Pulmonary artery endothelial cell (primary cell): ENCODE results near the gene PROCR. TPM values are rescaled to one million over a fixed set of nuclear protein-coding genes. Genes with fewer than 3 reads are reported as not detected.
"Not testable (repeated sequence)": the region's sequence is repeated elsewhere in the genome, so short reads cannot be mapped to it uniquely, and the experiment has no call there.

Experiments
- DNase-seq: peaks from one replicate; pipeline ENCODE4 v3.0.0-alpha.2; 2011; ENCODE audit warnings: low read depth, low spot score
- total RNA-seq: library from RNA; depleted of rRNA; stranded (reverse); fragments of >200 nt; gene quantifications from 2 replicates; pipeline ENCODE4 v1.2.3, GENCODE V29; 2014

PROCR gene
- total RNA-seq, result 545 and 561 TPM in 2 replicates

- peak; percentile 88 for DNase-seq
Measured at GRCh38 chr20:35171753-35172433, at the start of gene PROCR. PROCR (plus strand) TSS chr20:35172072; CDS start chr20:35172155, 83 bp downstream.

GRCh38 chr20:35122756-35123405 is 49.0 kb upstream of the PROCR start:
- peak; percentile 27 for DNase-seq

GRCh38 chr20:35125753-35126152 is 46.1 kb upstream of the PROCR start:
- DNase-seq, result no peak

- DNase-seq, result peak; percentile 29
Measured at GRCh38 chr20:35129647-35130069, 42.2 kb upstream of the PROCR start.

GRCh38 chr20:35131934-35132333 is 39.9 kb upstream of the PROCR start:
- DNase-seq, result no peak

- no peak for DNase-seq
Measured at GRCh38 chr20:35133031-35133430, 38.8 kb upstream of the PROCR start.

GRCh38 chr20:35133735-35134134 is 38.1 kb upstream of the PROCR start:
- no peak for DNase-seq

- no peak for DNase-seq
Measured at GRCh38 chr20:35134472-35134871, 37.4 kb upstream of the PROCR start.

GRCh38 chr20:35134880-35135279 is 37.0 kb upstream of the PROCR start:
- no peak for DNase-seq

- DNase-seq, result peak; percentile 77
Measured at GRCh38 chr20:35135867-35136586, 35.8 kb upstream of the PROCR start.

- no peak for DNase-seq
Measured at GRCh38 chr20:35144694-35145093, 27.2 kb upstream of the PROCR start.

GRCh38 chr20:35145141-35145564 is 26.7 kb upstream of the PROCR start:
- DNase-seq, result peak; percentile 50

GRCh38 chr20:35146299-35146919 is 25.5 kb upstream of the PROCR start:
- no peak for DNase-seq

- DNase-seq, result peak; percentile 68
Measured at GRCh38 chr20:35146920-35147574, 24.8 kb upstream of the PROCR start, which contains the start of gene EDEM2. EDEM2 (minus strand) TSS chr20:35147336; CDS start chr20:35147258, 78 bp downstream.

- DNase-seq, result not testable (repeated sequence)
Measured at GRCh38 chr20:35147575-35148071, 24.2 kb upstream of the PROCR start.

GRCh38 chr20:35150846-35151579 is 20.9 kb upstream of the PROCR start:
- no peak for DNase-seq

GRCh38 chr20:35151736-35152135 is 20.1 kb upstream of the PROCR start:
- DNase-seq, result no peak

GRCh38 chr20:35155936-35156335 is 15.9 kb upstream of the PROCR start:
- DNase-seq, result no peak

- DNase-seq, result no peak
Measured at GRCh38 chr20:35156978-35157377, 14.9 kb upstream of the PROCR start.

- not testable (repeated sequence) for DNase-seq
Measured at GRCh38 chr20:35160341-35160740, 11.5 kb upstream of the PROCR start.
